ENCODE results near the gene RPS19.

Gene RPS19

GRCh38 chr19:41879080-41879479 lies 19.0 kb downstream of the RPS19 start:
- DNase-seq (ENCODE audit: low read depth) = no peak

- DNase-seq (ENCODE audit: low read depth) = no peak
Observed at GRCh38 chr19:41879670-41880328, 19.7 kb downstream of the RPS19 start.

GRCh38 chr19:41880329-41880708 lies 20.3 kb downstream of the RPS19 start:
- DNase-seq (ENCODE audit: low read depth) = no peak

GRCh38 chr19:41882568-41883462 lies 22.8 kb downstream of the RPS19 start, which contains the start of gene ARHGEF1:
ARHGEF1 (plus strand) TSS chr19:41883184; CDS start chr19:41888083, 4,899 bp downstream.
- no peak for DNase-seq (ENCODE audit: low read depth)

GRCh38 chr19:41883463-41883820 lies 23.4 kb downstream of the RPS19 start:
- no peak for DNase-seq (ENCODE audit: low read depth)

- DNase-seq (ENCODE audit: low read depth) = peak; percentile 96
Observed at GRCh38 chr19:41883821-41884733, 24.0 kb downstream of the RPS19 start.

GRCh38 chr19:41886761-41887710 lies 27.0 kb downstream of the RPS19 start:
- DNase-seq (ENCODE audit: low read depth) = no peak

- peak; percentile 86 for DNase-seq (ENCODE audit: low read depth)
Observed at GRCh38 chr19:41887711-41888382, 27.8 kb downstream of the RPS19 start.

- DNase-seq (ENCODE audit: low read depth) = no peak
Observed at GRCh38 chr19:41888926-41889325, 28.9 kb downstream of the RPS19 start.

- DNase-seq (ENCODE audit: low read depth) = no peak
Observed at GRCh38 chr19:41889896-41890295, 29.8 kb downstream of the RPS19 start.

- no peak for DNase-seq (ENCODE audit: low read depth)
Observed at GRCh38 chr19:41890936-41891335, 30.9 kb downstream of the RPS19 start.

GRCh38 chr19:41892173-41892902 lies 32.3 kb downstream of the RPS19 start:
- no peak for DNase-seq (ENCODE audit: low read depth)

GRCh38 chr19:41893899-41894298 lies 33.8 kb downstream of the RPS19 start:
- no peak for DNase-seq (ENCODE audit: low read depth)

- no peak for DNase-seq (ENCODE audit: low read depth)
Observed at GRCh38 chr19:41894350-41894749, 34.3 kb downstream of the RPS19 start.

GRCh38 chr19:41895745-41896580 lies 35.9 kb downstream of the RPS19 start:
- no peak for DNase-seq (ENCODE audit: low read depth)

GRCh38 chr19:41896581-41896942 lies 36.5 kb downstream of the RPS19 start:
- no peak for DNase-seq (ENCODE audit: low read depth)

- DNase-seq (ENCODE audit: low read depth) = no peak
Observed at GRCh38 chr19:41897181-41897580, 37.1 kb downstream of the RPS19 start.

GRCh38 chr19:41897820-41898219 lies 37.8 kb downstream of the RPS19 start:
- DNase-seq (ENCODE audit: low read depth) = no peak

GRCh38 chr19:41898235-41898634 lies 38.2 kb downstream of the RPS19 start:
- no peak for DNase-seq (ENCODE audit: low read depth)
